Measurements from ENCODE around the gene PSME3IP1. TPM values are rescaled to one million over a fixed set of nuclear protein-coding genes. Genes with fewer than 3 reads are reported as not detected.
A peak's percentile ranks its signal among the peaks of the same experiment; 100 is the strongest.

Gene PSME3IP1
- total and polyA plus RNA-seq, 9 of the 15 experiments (the other 6 are each of a cell fraction or from before 2014, with no cell fraction given): 63.8 to 187 (median 142) TPM

DNA sequence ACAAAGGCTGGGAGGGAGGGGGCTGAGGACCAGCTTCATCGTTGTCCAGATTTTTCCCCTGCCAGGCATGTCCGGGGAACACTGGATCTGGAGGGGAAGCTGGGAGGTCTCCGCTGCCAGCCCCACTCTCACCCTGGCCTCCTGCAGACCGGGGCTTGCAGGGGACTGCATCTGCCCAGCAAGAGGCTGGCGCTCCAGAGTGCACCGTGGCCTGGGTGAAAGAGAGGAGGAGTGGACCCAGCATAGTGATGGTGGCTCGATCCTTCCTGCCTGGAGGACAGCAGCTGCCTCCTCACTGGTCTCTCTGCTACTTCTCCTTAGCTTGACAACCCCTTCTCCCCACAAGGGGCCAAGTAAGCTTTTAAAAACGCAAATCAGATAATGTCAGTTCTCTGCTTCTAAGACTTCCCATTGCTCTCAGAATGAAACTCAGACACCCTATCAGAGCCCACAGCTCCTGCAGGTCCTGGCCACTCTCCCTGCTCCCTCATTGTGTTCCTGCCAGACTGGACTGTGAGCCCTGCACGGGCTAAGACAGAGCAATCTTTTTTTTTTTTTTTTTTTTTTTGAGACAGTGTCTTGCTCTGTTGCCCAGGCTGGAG lies 78.4 kb downstream of the PSME3IP1 start:
- FAIRE-seq (no peak), DNase-seq (ENCODE audit: extremely low read depth in 1 of 4, low spot score in 3 of 4) (no peak), ATAC-seq (peak; percentile 9)
- H3K4me1 ChIP-seq (replicated peaks in 1 of 2; ENCODE audit: control insufficient read depth in 2 of 2, insufficient read depth in 2 of 2, low read length in 2 of 2): peaks cover 13 to 15% of the 10 kb centered on the region in 2 experiments; a peak in 4 of 5 replicates
- no peak overlapping the region for H3K4me2 ChIP-seq (ENCODE audit: insufficient read depth, low read length)
- WGBS (ENCODE audit: insufficient coverage, low coverage, missing lambda C conversion rate): 39% methylated on average over 8 of the region's 9 CpGs
- no peak overlapping the region for H3K27ac ChIP-seq (ENCODE audit: extremely low read depth, low read depth, low read length)
- POLR2A ChIA-PET: interaction anchor here (0.6 to 2.5 kb wide), 3 partner anchors 10 to 1771 kb away, joined by 3 to 7 read pairs (median 4); no protein-coding TSS in a partner anchor
- TF ChIP-seq, protein P1, sequence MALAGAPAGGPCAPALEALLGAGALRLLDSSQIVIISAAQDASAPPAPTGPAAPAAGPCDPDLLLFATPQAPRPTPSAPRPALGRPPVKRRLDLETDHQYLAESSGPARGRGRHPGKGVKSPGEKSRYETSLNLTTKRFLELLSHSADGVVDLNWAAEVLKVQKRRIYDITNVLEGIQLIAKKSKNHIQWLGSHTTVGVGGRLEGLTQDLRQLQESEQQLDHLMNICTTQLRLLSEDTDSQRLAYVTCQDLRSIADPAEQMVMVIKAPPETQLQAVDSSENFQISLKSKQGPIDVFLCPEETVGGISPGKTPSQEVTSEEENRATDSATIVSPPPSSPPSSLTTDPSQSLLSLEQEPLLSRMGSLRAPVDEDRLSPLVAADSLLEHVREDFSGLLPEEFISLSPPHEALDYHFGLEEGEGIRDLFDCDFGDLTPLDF (CRISPR knock-in tag; IDR thresholded peaks at IDR 0.05): no peak
- TF ChIP-seq ARNT (IDR thresholded peaks at IDR 0.05) (no peak), SNAPC5 (CRISPR knock-in tag; IDR thresholded peaks at IDR 0.05) (no peak)
- in situ Hi-C loops (cut with MboI) (no loop called here), intact Hi-C loops (cut with micrococcal nuclease) (no loop called here)
- BruUV-seq (replicated peaks): no TSS peak
- no peaks in the 10 kb centered on the region for H4K20me1 ChIP-seq (replicated peaks; ENCODE audit: control insufficient read depth, insufficient read depth, low read length)
- H3K79me2 ChIP-seq (ENCODE audit: control insufficient read depth, insufficient read depth, low read length): no peaks in the 10 kb centered on the region
- H3K4me3 ChIP-seq: no peak overlapping the region
- H2AFZ ChIP-seq (ENCODE audit: low read depth, low read length): no peak overlapping the region
- H3K9ac ChIP-seq (ENCODE audit: insufficient read depth in 1 of 2, low read depth in 2 of 2, low read length in 2 of 2): no peak overlapping the region
- H3K36me3 ChIP-seq (ENCODE audit: control insufficient read depth, insufficient read depth, low read length): no peaks in the 10 kb centered on the region
- no peaks in the 10 kb centered on the region for H3K27me3 ChIP-seq (ENCODE audit: control insufficient read depth in 2 of 2, insufficient read depth in 2 of 2, low read length in 2 of 2)
- H3K9me1 ChIP-seq (ENCODE audit: control insufficient read depth, insufficient read depth, low read length): no peaks in the 10 kb centered on the region
- no peaks in the 10 kb centered on the region for H3K9me3 ChIP-seq (replicated peaks; ENCODE audit: control insufficient read depth, insufficient read depth, low read depth, low read length)
- CTCF ChIA-PET (ENCODE audit: low intra/inter-chr PET ratio): interaction anchor here (0.5 kb wide), 1 partner anchor 110 kb away, joined by 4 read pairs; no protein-coding TSS in a partner anchor

All from K562 (cell line).